Psoas muscle (tissue), 8 donors: ENCODE data around the gene THADA. TPM values are rescaled to one million over a fixed set of nuclear protein-coding genes. Genes with fewer than 3 reads are reported as not detected.

ENCODE experiments used
- ATAC-seq, 4 donors: fragments of 200-7000 bp; cut with Tn5 transposase; one replicate each; pipeline ENCODE4 v1.9.1; 2020; ENCODE audit warnings: moderate library complexity in 3 of 4, mild to moderate bottlenecking in 2 of 4
- DNase-seq, 2 donors: peaks; one replicate each; pipeline ENCODE4 v3.0.0-alpha.2; 2020
- H3K27ac ChIP-seq: fragments of 200-600 bp; one replicate; pipeline ENCODE4 v1.8.0; 2022
- H3K27me3 ChIP-seq, 3 donors: fragments of 200-600 bp in 1 of 3; one replicate each; pipeline versions ENCODE4 v1.6.1 to v1.8.0; 2013 to 2022; ENCODE audit warnings: low read length in 2 of 3, mild to moderate bottlenecking in 2 of 3, moderate library complexity in 1 of 3; ENCODE audit not compliant: insufficient read depth in 3 of 3
- H3K36me3 ChIP-seq, 2 donors: fragments of 200-600 bp in 1 of 2; one replicate each; pipeline versions ENCODE4 v1.6.1 to v1.8.0; 2013 to 2022; ENCODE audit warnings: low read depth in 1 of 2, mild to moderate bottlenecking in 1 of 2, moderate library complexity in 1 of 2; ENCODE audit not compliant: insufficient read depth in 1 of 2
- H3K4me1 ChIP-seq: fragments of 200-600 bp; one replicate; pipeline ENCODE4 v1.8.0; 2022
- H3K4me3 ChIP-seq: fragments of 200-600 bp; one replicate; pipeline ENCODE4 v1.8.0; 2022; ENCODE audit warnings: mild to moderate bottlenecking
- H3K9me3 ChIP-seq: fragments of 200-600 bp; one replicate; pipeline ENCODE4 v1.8.0; 2022
- WGBS, 3 donors: extraction: QIAGEN DNeasy Blood & Tissue Kit; methylation state at CpG; one replicate each; pipeline versions ENCODE4 v1.1.6 to v1.1.7; 2013; 5-methylcytosine and 5-hydroxymethylcytosine counted together
- intact Hi-C, 2 donors: fragments of 100-400 bp; cut with DNase I; formaldehyde crosslinking; loops; one replicate each; pipeline versions ENCODE4 v1.11.0 to v1.14.2; 2022
- polyA plus RNA-seq, 3 donors: library from polyadenylated mRNA; stranded (reverse); fragments of 200-250 nt; gene quantifications; one replicate each; pipeline ENCODE4 v1.2.3, GENCODE V29; 2013
- total RNA-seq, 4 donors: library from RNA; stranded (reverse); fragmentation: NEBNext Ultra II Directional in 2 of 4; extraction: Animal tissue kit (Norgen Biotek cat#: 25700) in 2 of 4; gene quantifications; one replicate each; pipeline versions ENCODE4 v1.2.1 to v1.2.4, GENCODE V29; 2021 to 2023
- TF ChIP-seq, protein P1 (sequence below): fragments of 200-600 bp; IDR thresholded peaks from one replicate; pipeline ENCODE4 v1.8.0; 2022; ENCODE audit warnings: antibody characterized with exemption
- donor health status: healthy with polysubstance abuse.
- donor health status: DM: no; HTN: no; CAD: no; lungs with moderate emphysema.
- donor health status: Bipolar disorder and iron deficiency.
- donor health status: healthy.
- donor health status: DM: yes; HTN: yes; CAD: no.
- donor health status: DM: no; HTN: no; CAD: no.
- donor health status: DM: no; HTN: no; CAD: no.
- donor health status: DM: yes; HTN: yes; CAD: no.

Gene THADA
- total and polyA plus RNA-seq, 7 donors = 8.1 to 17.4 (median 11.6) TPM

GRCh38 chr2:43455296-43455695 is 140.5 kb downstream of the THADA start:
- intact Hi-C loops = loop anchor here (5.0 to 10.0 kb wide), 3 partner anchors 38 to 110 kb away; no protein-coding TSS in a partner anchor
- Histone ChIP-seq H3K36me3 (no peaks in the 10 kb centered on the region), H3K27me3 (no peaks in the 10 kb centered on the region), H3K4me1 (peaks cover 53% of the 10 kb centered on the region), H3K4me3 (no peak overlapping the region), H3K9me3 (no peaks in the 10 kb centered on the region), H3K27ac (no peak overlapping the region)
- no peak for DNase-seq
- ATAC-seq = no peak
- TF ChIP-seq, protein P1, sequence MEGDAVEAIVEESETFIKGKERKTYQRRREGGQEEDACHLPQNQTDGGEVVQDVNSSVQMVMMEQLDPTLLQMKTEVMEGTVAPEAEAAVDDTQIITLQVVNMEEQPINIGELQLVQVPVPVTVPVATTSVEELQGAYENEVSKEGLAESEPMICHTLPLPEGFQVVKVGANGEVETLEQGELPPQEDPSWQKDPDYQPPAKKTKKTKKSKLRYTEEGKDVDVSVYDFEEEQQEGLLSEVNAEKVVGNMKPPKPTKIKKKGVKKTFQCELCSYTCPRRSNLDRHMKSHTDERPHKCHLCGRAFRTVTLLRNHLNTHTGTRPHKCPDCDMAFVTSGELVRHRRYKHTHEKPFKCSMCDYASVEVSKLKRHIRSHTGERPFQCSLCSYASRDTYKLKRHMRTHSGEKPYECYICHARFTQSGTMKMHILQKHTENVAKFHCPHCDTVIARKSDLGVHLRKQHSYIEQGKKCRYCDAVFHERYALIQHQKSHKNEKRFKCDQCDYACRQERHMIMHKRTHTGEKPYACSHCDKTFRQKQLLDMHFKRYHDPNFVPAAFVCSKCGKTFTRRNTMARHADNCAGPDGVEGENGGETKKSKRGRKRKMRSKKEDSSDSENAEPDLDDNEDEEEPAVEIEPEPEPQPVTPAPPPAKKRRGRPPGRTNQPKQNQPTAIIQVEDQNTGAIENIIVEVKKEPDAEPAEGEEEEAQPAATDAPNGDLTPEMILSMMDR = no peak
- WGBS, 3 donors = 87 to 92% (median 88%) methylated on average over 5 of the region's 5 CpGs

GRCh38 chr2:43454791-43455190 is 141.0 kb downstream of the THADA start:
- no peaks in the 10 kb centered on the region for H3K36me3 ChIP-seq
- ATAC-seq (no peak), DNase-seq (no peak)
- intact Hi-C loops = loop anchor here (5.0 to 10.0 kb wide), 3 partner anchors 37 to 110 kb away; no protein-coding TSS in a partner anchor
- H3K4me3 ChIP-seq = no peak overlapping the region
- H3K27me3 ChIP-seq = no peaks in the 10 kb centered on the region
- H3K4me1 ChIP-seq = peaks cover 48% of the 10 kb centered on the region
- 87 to 89% (median 89%) methylated on average over 2 of the region's 2 CpGs for WGBS, 3 donors
- TF ChIP-seq, protein P1 = no peak
- H3K9me3 ChIP-seq = no peaks in the 10 kb centered on the region
- H3K27ac ChIP-seq = no peak overlapping the region

GRCh38 chr2:43453179-43454170 is 142.4 kb downstream of the THADA start:
- Histone ChIP-seq H3K27me3 (no peaks in the 10 kb centered on the region), H3K4me3 (no peak overlapping the region), H3K9me3 (no peaks in the 10 kb centered on the region), H3K27ac (no peak overlapping the region), H3K36me3 (no peaks in the 10 kb centered on the region), H3K4me1 (peaks cover 36% of the 10 kb centered on the region)
- WGBS, 3 donors = 65 to 73% (median 67%) methylated on average over 6 of the region's 6 CpGs
- ATAC-seq = no peak
- TF ChIP-seq, protein P1 = no peak
- intact Hi-C loops = loop anchor here in 1 of 2 donors (10.0 kb wide), 1 partner anchor 109 kb away; no protein-coding TSS in a partner anchor
- no peak for DNase-seq

GRCh38 chr2:43452318-43452731 is 143.5 kb downstream of the THADA start:
- TF ChIP-seq, protein P1 = no peak
- 41 to 81% (median 58%) methylated on average over 1 of the region's 1 CpG for WGBS, 3 donors
- no peak overlapping the region for H3K27ac ChIP-seq

More at GRCh38 chr2:43452318-43452731, 143.5 kb downstream of the THADA start:
- intact Hi-C loops = loop anchor here in 1 of 2 donors (10.0 kb wide), 1 partner anchor 108 kb away; no protein-coding TSS in a partner anchor
- Histone ChIP-seq H3K27me3 (no peaks in the 10 kb centered on the region), H3K9me3 (no peaks in the 10 kb centered on the region), H3K4me1 (peaks cover 24% of the 10 kb centered on the region), H3K36me3 (no peaks in the 10 kb centered on the region), H3K4me3 (no peak overlapping the region)
- ATAC-seq (peak in 2 of 4 donors; percentile 40 to 65), DNase-seq (no peak)
